Pancreas (tissue), 10 donors: ENCODE results near the gene GRID1. TPM values are rescaled to one million over a fixed set of nuclear protein-coding genes. Genes with fewer than 3 reads are reported as not detected.

ENCODE experiments used
- ATAC-seq, 4 donors: fragments of 200-7000 bp; cut with Tn5 transposase; one replicate each; pipeline versions ENCODE4 v1.8.0 to v1.9.1; 2020; ENCODE audit warnings: mild to moderate bottlenecking in 4 of 4, moderate library complexity in 4 of 4
- DNase-seq, 6 donors: peaks; one replicate each; pipeline ENCODE4 v3.0.0-alpha.2; 2020
- FAIRE-seq: peaks from 2 replicates; lab custom pipeline; 2012; peaks lifted over from hg19 to GRCh38; lab: Jason Lieb, UNC
- H3K27ac ChIP-seq, 4 donors: fragments of 200-600 bp; sonication (generic); 1 replicate in 3 of 4; 2 replicates in 1 of 4; pipeline versions ENCODE4 v1.5.0 to v1.8.0; 2020
- H3K27me3 ChIP-seq, 4 donors: fragments of 200-600 bp; one replicate each; pipeline ENCODE4 v1.8.0; 2021
- H3K36me3 ChIP-seq, 3 donors: fragments of 200-600 bp; sonication (generic) in 1 of 3; one replicate each; pipeline versions ENCODE4 v1.5.0 to v1.8.0; 2020 to 2021
- H3K4me1 ChIP-seq, 3 donors: fragments of 200-600 bp; one replicate each; pipeline ENCODE4 v1.8.0; 2021
- H3K4me3 ChIP-seq, 4 donors: fragments of 200-600 bp; sonication (generic) in 2 of 4; one replicate each; pipeline versions ENCODE4 v1.5.0 to v1.8.0; 2020 to 2021
- H3K9me3 ChIP-seq, 4 donors: fragments of 200-600 bp; one replicate each; pipeline ENCODE4 v1.8.0; 2021
- CTCF ChIP-seq, 4 donors: fragments of 200-600 bp; sonication (generic) in 3 of 4; IDR thresholded peaks; one replicate each; pipeline versions ENCODE4 v1.5.0 to v1.8.0; 2021; ENCODE audit warnings: antibody characterized with exemption in 4 of 4
- WGBS, 2 donors: extraction: QIAGEN DNeasy Blood & Tissue Kit; methylation state at CpG; one replicate each; pipeline ENCODE4 v1.1.7; 2013; 5-methylcytosine and 5-hydroxymethylcytosine counted together
- intact Hi-C, 3 donors: fragments of 100-400 bp; cut with DNase I; formaldehyde crosslinking; loops; one replicate each; pipeline versions ENCODE4 v1.11.1 to v1.14.2; 2022
- polyA plus RNA-seq, 2 donors: library from polyadenylated mRNA; stranded (reverse); fragments of 200-250 nt; gene quantifications; one replicate each; pipeline ENCODE4 v1.2.3, GENCODE V29; 2013
- total RNA-seq, 6 donors: library from RNA; stranded (reverse); fragmentation: NEBNext Ultra II Directional in 4 of 6; extraction: Animal tissue kit (Norgen Biotek cat#: 25700) in 4 of 6; gene quantifications; one replicate each; pipeline versions ENCODE4 v1.2.1 to v1.2.4, GENCODE V29; 2021 to 2023
- donor health status: healthy with polysubstance abuse.
- donor health status: DM: no; HTN: no; CAD: no; lungs with moderate emphysema.
- donor health status: DM: no; HTN: no; CAD: no.
- donor health status: control.
- donor health status: control.
- donor health status: Bipolar disorder and iron deficiency.
- donor health status: DM: yes; HTN: yes; CAD: no.
- donor health status: DM: no; HTN: no; CAD: no.
- donor health status: DM: no; HTN: no; CAD: no.
- donor health status: DM: yes; HTN: yes; CAD: no.

GRID1 gene
- total and polyA plus RNA-seq, 8 donors = 0.05 to 1.5 (median 0.91) TPM

- no peaks in the 10 kb centered on the region for H3K36me3 ChIP-seq
- DNase-seq = no peak
- 68 to 69% methylated on average over 9 of the region's 9 CpGs for WGBS, 2 donors
- no peak for TF ChIP-seq CTCF (IDR thresholded peaks at IDR 0.05)
- H3K4me3 ChIP-seq = no peak overlapping the region
- no peak for ATAC-seq
- no peaks in the 10 kb centered on the region for H3K9me3 ChIP-seq
- intact Hi-C loops = no loop called here
- FAIRE-seq = no peak
- H3K4me1 ChIP-seq = no peaks in the 10 kb centered on the region
- H3K27me3 ChIP-seq = no peaks in the 10 kb centered on the region
- H3K27ac ChIP-seq = no peak overlapping the region
Observed at GRCh38 chr10:85927952-85928665, 438.5 kb downstream of the GRID1 start.

- Histone ChIP-seq H3K27ac (no peak overlapping the region), H3K9me3 (no peaks in the 10 kb centered on the region), H3K4me1 (no peaks in the 10 kb centered on the region), H3K27me3 (no peaks in the 10 kb centered on the region), H3K36me3 (no peaks in the 10 kb centered on the region), H3K4me3 (no peak overlapping the region)
- no peak for TF ChIP-seq CTCF (IDR thresholded peaks at IDR 0.05)
- intact Hi-C loops = no loop called here
- 76% methylated on average over 3 of the region's 3 CpGs for WGBS, 2 donors
- ATAC-seq = no peak
- FAIRE-seq = no peak
- DNase-seq = no peak
Observed at GRCh38 chr10:85926986-85927385, 439.6 kb downstream of the GRID1 start.

GRCh38 chr10:85926136-85926535, 440.5 kb downstream of the GRID1 start:
- Histone ChIP-seq H3K9me3 (no peaks in the 10 kb centered on the region), H3K27me3 (no peaks in the 10 kb centered on the region), H3K36me3 (no peaks in the 10 kb centered on the region), H3K4me1 (no peaks in the 10 kb centered on the region), H3K27ac (no peak overlapping the region), H3K4me3 (no peak overlapping the region)
- 50 to 52% methylated on average over 5 of the region's 5 CpGs for WGBS, 2 donors
- no peak for DNase-seq
- TF ChIP-seq CTCF (IDR thresholded peaks at IDR 0.05) = no peak
- intact Hi-C loops = no loop called here
- FAIRE-seq = no peak
- ATAC-seq = no peak

GRCh38 chr10:85925201-85925750, 441.3 kb downstream of the GRID1 start:
- no peak for FAIRE-seq
- Histone ChIP-seq H3K9me3 (no peaks in the 10 kb centered on the region), H3K27me3 (no peaks in the 10 kb centered on the region), H3K36me3 (no peaks in the 10 kb centered on the region), H3K4me3 (no peak overlapping the region), H3K4me1 (no peaks in the 10 kb centered on the region), H3K27ac (no peak overlapping the region)
- 51 to 57% methylated on average over 5 of the region's 5 CpGs for WGBS, 2 donors
- no peak for DNase-seq
- no peak for TF ChIP-seq CTCF (IDR thresholded peaks at IDR 0.05)
- ATAC-seq = peak in 3 of 4 donors; percentile 32 to 57 (median 40)
- intact Hi-C loops = no loop called here
